Stimulated activated CD4-positive, alpha-beta T cell treated with anti-CD3 and anti-CD28 coated beads, Interleukin-12 subunit alpha, Interleukin-12 subunit beta, amount 100 ng/mL, for 24 hours (primary cell): ENCODE data around the gene OPN4.

Source experiments
- DNase-seq, 2 experiments: peaks; one replicate each; pipeline ENCODE4 v3.0.0-alpha.2; 2020; ENCODE audit warnings: low read depth in 2 of 2

The OPN4 gene

GRCh38 chr10:86678999-86679792 is 24.8 kb downstream of the OPN4 start:
- DNase-seq: no peak

GRCh38 chr10:86681047-86681446 is 26.7 kb downstream of the OPN4 start:
- DNase-seq: no peak

GRCh38 chr10:86681722-86682386 is 27.5 kb downstream of the OPN4 start:
- no peak for DNase-seq

GRCh38 chr10:86682675-86683074 is 28.3 kb downstream of the OPN4 start:
- DNase-seq: no peak

- no peak for DNase-seq
Observed at GRCh38 chr10:86684331-86685097, 30.2 kb downstream of the OPN4 start.

- no peak for DNase-seq
Observed at GRCh38 chr10:86685416-86685815, 31.1 kb downstream of the OPN4 start.

- no peak for DNase-seq
Observed at GRCh38 chr10:86685893-86686632, 31.7 kb downstream of the OPN4 start.

GRCh38 chr10:86686972-86687371 is 32.6 kb downstream of the OPN4 start:
- no peak for DNase-seq

GRCh38 chr10:86687750-86688149 is 33.4 kb downstream of the OPN4 start:
- no peak for DNase-seq

GRCh38 chr10:86688398-86688921 is 34.1 kb downstream of the OPN4 start:
- peak; percentile 20 to 41 for DNase-seq

- DNase-seq: no peak
Observed at GRCh38 chr10:86689146-86689545, 34.8 kb downstream of the OPN4 start.

GRCh38 chr10:86690231-86690630 is 35.9 kb downstream of the OPN4 start:
- no peak for DNase-seq

- no peak for DNase-seq
Observed at GRCh38 chr10:86690657-86691084, 36.3 kb downstream of the OPN4 start.

- DNase-seq: no peak
Observed at GRCh38 chr10:86691333-86692022, 37.1 kb downstream of the OPN4 start.

GRCh38 chr10:86692023-86692514 is 37.7 kb downstream of the OPN4 start:
- no peak for DNase-seq

- no peak for DNase-seq
Observed at GRCh38 chr10:86692664-86693063, 38.3 kb downstream of the OPN4 start.

GRCh38 chr10:86693275-86693674 is 38.9 kb downstream of the OPN4 start:
- DNase-seq: no peak

GRCh38 chr10:86693721-86694369 is 39.5 kb downstream of the OPN4 start:
- peak in 1 of 2 experiments; percentile 25 for DNase-seq

- DNase-seq: no peak
Observed at GRCh38 chr10:86698207-86698940, 44.0 kb downstream of the OPN4 start.

GRCh38 chr10:86699125-86699524 is 44.8 kb downstream of the OPN4 start:
- DNase-seq: no peak
